GM12872 (cell line): ENCODE results near the gene BAZ1B.

Source experiments
- TF ChIP-seq, protein P1 (sequence below): IDR thresholded peaks from 3 replicates; pipeline ENCODE4 v1.5.1; 2011; ENCODE audit warnings: low read depth, mild to moderate bottlenecking, low read length, moderate library complexity; ENCODE audit not compliant: insufficient read depth

Gene BAZ1B, protein sequence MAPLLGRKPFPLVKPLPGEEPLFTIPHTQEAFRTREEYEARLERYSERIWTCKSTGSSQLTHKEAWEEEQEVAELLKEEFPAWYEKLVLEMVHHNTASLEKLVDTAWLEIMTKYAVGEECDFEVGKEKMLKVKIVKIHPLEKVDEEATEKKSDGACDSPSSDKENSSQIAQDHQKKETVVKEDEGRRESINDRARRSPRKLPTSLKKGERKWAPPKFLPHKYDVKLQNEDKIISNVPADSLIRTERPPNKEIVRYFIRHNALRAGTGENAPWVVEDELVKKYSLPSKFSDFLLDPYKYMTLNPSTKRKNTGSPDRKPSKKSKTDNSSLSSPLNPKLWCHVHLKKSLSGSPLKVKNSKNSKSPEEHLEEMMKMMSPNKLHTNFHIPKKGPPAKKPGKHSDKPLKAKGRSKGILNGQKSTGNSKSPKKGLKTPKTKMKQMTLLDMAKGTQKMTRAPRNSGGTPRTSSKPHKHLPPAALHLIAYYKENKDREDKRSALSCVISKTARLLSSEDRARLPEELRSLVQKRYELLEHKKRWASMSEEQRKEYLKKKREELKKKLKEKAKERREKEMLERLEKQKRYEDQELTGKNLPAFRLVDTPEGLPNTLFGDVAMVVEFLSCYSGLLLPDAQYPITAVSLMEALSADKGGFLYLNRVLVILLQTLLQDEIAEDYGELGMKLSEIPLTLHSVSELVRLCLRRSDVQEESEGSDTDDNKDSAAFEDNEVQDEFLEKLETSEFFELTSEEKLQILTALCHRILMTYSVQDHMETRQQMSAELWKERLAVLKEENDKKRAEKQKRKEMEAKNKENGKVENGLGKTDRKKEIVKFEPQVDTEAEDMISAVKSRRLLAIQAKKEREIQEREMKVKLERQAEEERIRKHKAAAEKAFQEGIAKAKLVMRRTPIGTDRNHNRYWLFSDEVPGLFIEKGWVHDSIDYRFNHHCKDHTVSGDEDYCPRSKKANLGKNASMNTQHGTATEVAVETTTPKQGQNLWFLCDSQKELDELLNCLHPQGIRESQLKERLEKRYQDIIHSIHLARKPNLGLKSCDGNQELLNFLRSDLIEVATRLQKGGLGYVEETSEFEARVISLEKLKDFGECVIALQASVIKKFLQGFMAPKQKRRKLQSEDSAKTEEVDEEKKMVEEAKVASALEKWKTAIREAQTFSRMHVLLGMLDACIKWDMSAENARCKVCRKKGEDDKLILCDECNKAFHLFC (N-terminal part only)

DNA sequence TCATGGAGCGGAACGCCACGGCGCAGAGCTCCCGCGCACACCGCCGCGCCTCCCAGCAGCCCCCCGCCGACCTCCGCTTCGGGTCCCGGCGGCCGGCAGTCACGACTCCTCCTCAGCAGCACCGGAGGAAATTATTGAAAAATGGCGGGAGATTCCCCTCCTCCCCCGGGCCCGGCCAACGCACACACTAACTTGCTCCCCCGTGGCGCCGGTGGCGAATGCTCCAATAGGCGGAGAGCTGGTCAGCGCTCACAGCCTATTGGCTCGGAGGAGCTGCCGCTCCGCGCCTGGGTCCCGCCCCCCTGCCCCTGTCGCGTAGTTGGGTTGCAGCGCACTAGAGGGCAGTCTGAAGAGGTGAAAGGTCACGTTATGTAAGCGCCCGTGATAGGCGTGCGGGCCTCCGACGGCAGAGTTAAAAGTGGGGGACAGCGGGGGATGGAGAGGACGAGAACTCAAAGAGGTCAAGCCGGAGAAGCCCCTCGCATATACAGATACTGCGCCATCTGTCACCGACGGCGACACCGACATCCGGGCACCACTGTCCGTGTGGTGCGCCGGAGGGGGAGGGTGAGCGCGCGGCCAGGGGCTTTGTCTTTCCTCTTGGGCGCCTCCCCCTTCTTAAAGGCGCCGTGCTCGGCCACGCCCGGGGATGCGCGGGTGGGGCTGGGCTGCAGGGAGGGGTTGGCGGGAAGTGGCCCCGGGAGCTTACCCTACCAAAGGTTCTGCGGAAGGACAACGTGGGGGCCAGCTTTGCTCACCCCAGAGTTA is at the start of gene BAZ1B:
BAZ1B (minus strand) TSS at position 189 of the 768 bp plus-strand sequence. CDS start 360 bp downstream, outside the sequence.
- TF ChIP-seq, protein P1, sequence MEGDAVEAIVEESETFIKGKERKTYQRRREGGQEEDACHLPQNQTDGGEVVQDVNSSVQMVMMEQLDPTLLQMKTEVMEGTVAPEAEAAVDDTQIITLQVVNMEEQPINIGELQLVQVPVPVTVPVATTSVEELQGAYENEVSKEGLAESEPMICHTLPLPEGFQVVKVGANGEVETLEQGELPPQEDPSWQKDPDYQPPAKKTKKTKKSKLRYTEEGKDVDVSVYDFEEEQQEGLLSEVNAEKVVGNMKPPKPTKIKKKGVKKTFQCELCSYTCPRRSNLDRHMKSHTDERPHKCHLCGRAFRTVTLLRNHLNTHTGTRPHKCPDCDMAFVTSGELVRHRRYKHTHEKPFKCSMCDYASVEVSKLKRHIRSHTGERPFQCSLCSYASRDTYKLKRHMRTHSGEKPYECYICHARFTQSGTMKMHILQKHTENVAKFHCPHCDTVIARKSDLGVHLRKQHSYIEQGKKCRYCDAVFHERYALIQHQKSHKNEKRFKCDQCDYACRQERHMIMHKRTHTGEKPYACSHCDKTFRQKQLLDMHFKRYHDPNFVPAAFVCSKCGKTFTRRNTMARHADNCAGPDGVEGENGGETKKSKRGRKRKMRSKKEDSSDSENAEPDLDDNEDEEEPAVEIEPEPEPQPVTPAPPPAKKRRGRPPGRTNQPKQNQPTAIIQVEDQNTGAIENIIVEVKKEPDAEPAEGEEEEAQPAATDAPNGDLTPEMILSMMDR = no peak

DNA sequence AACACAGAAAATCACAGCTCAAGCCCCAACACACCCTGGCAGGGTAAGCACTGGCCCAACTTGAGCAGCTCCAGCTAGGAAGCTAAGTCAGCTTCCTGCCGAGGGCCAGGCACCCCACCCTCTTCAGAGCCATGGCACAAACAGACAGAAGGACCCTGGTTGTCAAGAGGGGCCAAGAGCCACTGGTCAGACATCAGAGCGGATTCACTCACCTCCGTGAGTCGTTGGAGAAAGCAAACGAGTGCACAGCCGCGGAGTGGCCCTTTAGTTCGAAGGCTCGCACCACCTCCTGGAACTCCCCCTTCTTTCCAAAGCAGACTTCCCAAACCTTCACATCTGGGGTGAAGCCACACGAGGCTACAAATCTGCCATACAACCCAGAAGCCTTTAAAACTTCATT is 48.9 kb upstream of the BAZ1B start:
- TF ChIP-seq, protein P1 = no peak

DNA sequence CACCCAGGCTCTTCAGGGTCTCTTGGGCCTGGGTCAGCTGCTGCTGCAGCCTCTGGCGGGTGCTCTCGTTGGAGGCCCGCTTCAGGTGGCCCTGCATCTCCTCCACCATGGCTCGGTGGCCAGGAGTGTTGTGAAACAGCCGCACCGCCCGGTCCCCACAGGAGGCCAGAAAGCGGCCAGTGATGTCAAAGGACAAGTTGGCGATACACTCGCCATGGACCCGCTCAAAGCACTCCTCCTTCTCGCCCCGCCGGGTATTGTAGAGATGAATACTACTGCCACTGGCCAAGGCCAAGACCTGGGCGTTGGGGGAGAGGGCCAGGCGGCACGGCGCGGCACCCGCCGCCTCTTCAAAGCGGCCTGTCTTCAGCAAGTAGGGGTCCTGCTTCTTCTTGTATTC is 48.4 kb upstream of the BAZ1B start:
- TF ChIP-seq, protein P1 = no peak

DNA sequence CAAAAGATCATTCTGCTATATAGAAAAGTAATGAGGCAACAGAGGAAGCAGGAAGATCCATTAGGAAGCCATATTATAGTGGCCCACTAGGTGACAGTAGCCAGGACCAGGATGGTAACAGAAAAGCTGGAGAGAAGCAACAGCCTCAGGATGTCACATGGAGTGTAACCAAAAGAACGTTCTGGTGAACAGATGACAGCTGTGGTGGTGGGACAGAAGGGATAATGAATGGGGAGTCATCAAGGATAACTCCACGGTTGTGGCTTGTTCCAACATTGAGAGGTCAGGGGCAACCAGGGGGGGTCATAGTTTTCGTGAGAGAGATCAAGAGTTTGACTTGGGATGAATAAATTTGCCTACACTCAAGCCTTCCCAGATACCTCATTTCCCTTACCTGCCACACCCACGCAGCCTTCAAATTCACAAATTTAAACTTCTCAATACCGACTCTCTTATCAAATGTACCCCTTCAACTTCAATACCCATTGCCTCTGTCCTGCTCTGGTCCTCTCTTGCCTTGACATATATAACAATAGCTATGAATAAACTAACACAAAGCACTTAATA is 47.0 kb upstream of the BAZ1B start:
- TF ChIP-seq, protein P1 = no peak

DNA sequence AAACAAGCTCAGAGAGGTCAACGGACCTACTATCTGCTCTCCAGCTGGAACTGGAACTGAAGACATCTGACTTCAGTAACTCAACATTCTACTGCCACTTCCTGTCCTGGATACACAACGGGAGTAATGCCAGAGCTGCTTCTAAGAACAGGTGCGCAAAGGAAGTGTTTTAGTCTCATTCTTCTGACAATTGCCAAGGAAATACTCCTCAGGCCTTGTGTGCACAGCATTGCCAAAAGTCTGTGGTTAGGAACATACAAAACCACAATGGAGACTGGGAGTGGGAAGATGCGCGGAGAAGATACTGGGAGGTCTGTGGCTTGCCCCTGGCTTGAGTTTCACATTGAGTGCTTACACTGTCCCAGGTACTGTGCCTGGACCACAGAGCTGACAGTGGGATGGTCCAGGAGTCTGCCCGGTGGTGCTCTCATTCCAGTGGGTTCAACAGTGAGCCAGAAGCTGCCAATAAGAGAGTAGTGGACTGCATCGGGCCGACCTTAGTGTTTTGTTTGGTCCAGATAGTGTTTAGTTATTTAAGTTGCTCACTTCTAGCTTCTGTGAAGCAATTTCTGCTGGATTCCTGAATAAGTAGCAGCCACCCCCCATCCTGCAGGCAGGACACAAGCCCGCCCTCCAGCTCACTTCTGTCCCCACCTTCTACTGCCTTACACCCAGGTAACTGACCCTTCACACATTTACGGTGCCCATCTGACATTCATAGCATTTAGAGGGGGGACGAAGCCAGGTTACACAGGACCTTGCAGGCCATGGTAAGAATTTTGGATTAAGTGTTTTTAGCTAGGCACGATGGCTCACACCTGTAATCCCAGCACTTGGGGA is 46.0 kb upstream of the BAZ1B start:
- TF ChIP-seq, protein P1 = no peak

DNA sequence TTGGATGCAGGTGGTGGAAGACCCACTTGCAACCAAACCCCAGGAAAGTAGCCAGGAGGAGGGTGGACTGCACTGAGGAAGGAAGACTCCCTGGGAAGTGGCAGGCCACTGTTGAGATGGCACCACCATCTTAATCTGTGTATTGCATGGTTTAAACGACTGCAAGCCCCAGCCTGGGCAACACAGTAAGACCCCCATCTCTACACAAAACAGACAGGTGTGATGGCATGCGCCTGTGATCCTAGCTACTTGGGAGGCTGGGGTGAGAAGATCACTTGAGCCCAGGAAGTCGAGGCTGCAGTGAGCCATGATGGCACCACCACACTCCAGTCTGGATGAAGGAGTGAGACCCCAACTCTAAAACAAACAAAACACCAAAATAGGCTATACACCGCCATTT is 45.0 kb upstream of the BAZ1B start:
- TF ChIP-seq, protein P1 = no peak
